Small intestine (tissue), 7 donors: Measurements from ENCODE around the gene NEMF. TPM values are rescaled to one million over a fixed set of nuclear protein-coding genes. Genes with fewer than 3 reads are reported as not detected.
"Not testable (repeated sequence)": the region's sequence is repeated elsewhere in the genome, so short reads cannot be mapped to it uniquely, and the experiment has no call there.

Experiments
- DNase-seq, 2 donors: peaks; one replicate each; pipeline versions ENCODE4 v3.0.0 to v3.0.0-alpha.2; 2013
- FAIRE-seq: peaks from 2 replicates; lab custom pipeline; 2012; peaks lifted over from hg19 to GRCh38; lab: Jason Lieb, UNC
- H3K27ac ChIP-seq, 3 donors: one replicate each; pipeline ENCODE4 v1.5.1; 2013; ENCODE audit warnings: low read length in 2 of 3, mild to moderate bottlenecking in 2 of 3, control low read depth in 1 of 3, inconsistent platforms in 1 of 3, low read depth in 1 of 3, moderate library complexity in 1 of 3
- H3K27me3 ChIP-seq, 3 donors: one replicate each; pipeline ENCODE4 v1.6.1; 2013; ENCODE audit warnings: low read length in 3 of 3, inconsistent platforms in 1 of 3; ENCODE audit not compliant: control insufficient read depth in 3 of 3, insufficient read depth in 3 of 3
- H3K36me3 ChIP-seq, 3 donors: one replicate each; pipeline ENCODE4 v1.6.1; 2013; ENCODE audit warnings: low read length in 3 of 3, inconsistent platforms in 1 of 3, low read depth in 1 of 3, mild to moderate bottlenecking in 1 of 3, moderate library complexity in 1 of 3; ENCODE audit not compliant: control insufficient read depth in 3 of 3, insufficient read depth in 2 of 3
- H3K4me1 ChIP-seq, 3 donors: one replicate each; pipeline ENCODE4 v1.6.1; 2013; ENCODE audit warnings: low read length in 2 of 3, inconsistent platforms in 1 of 3, low read depth in 1 of 3, mild to moderate bottlenecking in 1 of 3, moderate library complexity in 1 of 3; ENCODE audit not compliant: control insufficient read depth in 3 of 3, insufficient read depth in 2 of 3
- H3K4me3 ChIP-seq, 3 donors: one replicate each; pipeline ENCODE4 v1.5.1; 2013; ENCODE audit warnings: low read length in 3 of 3, control low read depth in 1 of 3, inconsistent platforms in 1 of 3, low read depth in 1 of 3, mild to moderate bottlenecking in 1 of 3, moderate library complexity in 1 of 3
- H3K9me3 ChIP-seq, 2 donors: one replicate each; pipeline ENCODE4 v1.6.1; 2013; ENCODE audit warnings: low read depth in 1 of 2, low read length in 1 of 2; ENCODE audit not compliant: control insufficient read depth in 2 of 2, insufficient read depth in 1 of 2
- WGBS, 3 donors: extraction: QIAGEN DNeasy Blood & Tissue Kit; methylation state at CpG; one replicate each; pipeline ENCODE4 v1.1.7; 2013; 5-methylcytosine and 5-hydroxymethylcytosine counted together
- polyA plus RNA-seq, 4 donors: library from polyadenylated mRNA; stranded (reverse) in 3 of 4; unstranded in 1 of 4; fragments of 200-250 nt in 3 of 4; fragments of 120-200 nt in 1 of 4; gene quantifications; one replicate each; pipeline versions ENCODE4 v1.2.1 to v1.2.3, GENCODE V29; 2013
- donor health status: healthy with polysubstance abuse.
- donor health status: control.
- donor health status: control.
- donor health status: Bipolar disorder and iron deficiency.
- donor health status: healthy.

NEMF gene
- polyA plus RNA-seq, 4 donors = 19.6 to 43.8 (median 31.3) TPM

- peaks cover 0 to 6% (median 0%) of the 10 kb centered on the region in 3 donors for H3K36me3 ChIP-seq
- H3K4me3 ChIP-seq = peak overlapping the region; percentile 19 to 54 (median 34)
- no peak for DNase-seq
- H3K4me1 ChIP-seq = peaks cover 0 to 12% (median 0%) of the 10 kb centered on the region in 3 donors
- no peak for FAIRE-seq
- peak overlapping the region in 2 of 3 donors; percentile 24 to 100 for H3K27ac ChIP-seq
- no peaks in the 10 kb centered on the region for H3K27me3 ChIP-seq
- WGBS, 3 donors = 2 to 24% (median 8%) methylated on average over 4 of the region's 4 CpGs
- no peaks in the 10 kb centered on the region for H3K9me3 ChIP-seq
These were observed 42.9 kb upstream of the NEMF start for GRCh38 chr14:49895480-49895879.

GRCh38 chr14:49894214-49895107 lies 41.9 kb upstream of the NEMF start:
- peak overlapping the region; percentile 100 for H3K27ac ChIP-seq
- not testable (repeated sequence) for H3K27me3 ChIP-seq, FAIRE-seq, H3K9me3 ChIP-seq, H3K36me3 ChIP-seq
- H3K4me1 ChIP-seq = peaks cover 0 to 12% (median 0%) of the 10 kb centered on the region in 3 donors
- 1 to 3% (median 1%) methylated on average over 8 of the region's 8 CpGs for WGBS, 3 donors
- H3K4me3 ChIP-seq = peak overlapping the region; percentile 91 to 100 (median 95)
- DNase-seq = peak in 1 of 2 donors; percentile 12

GRCh38 chr14:49893309-49894213 lies 41.0 kb upstream of the NEMF start:
- no peak for FAIRE-seq
- DNase-seq = peak; percentile 52 to 86
- H3K4me1 ChIP-seq = peaks cover 0 to 11% (median 0%) of the 10 kb centered on the region in 3 donors
- H3K27ac ChIP-seq = peak overlapping the region; percentile 100
- no peaks in the 10 kb centered on the region for H3K9me3 ChIP-seq
- WGBS, 3 donors = 0 to 1% (median 0%) methylated on average over 77 to 85 of the region's 85 CpGs
- H3K4me3 ChIP-seq = peak overlapping the region; percentile 91 to 100 (median 95)
- peaks cover 0 to 6% (median 0%) of the 10 kb centered on the region in 3 donors for H3K36me3 ChIP-seq
- H3K27me3 ChIP-seq = no peaks in the 10 kb centered on the region

- peaks cover 0 to 6% (median 0%) of the 10 kb centered on the region in 3 donors for H3K36me3 ChIP-seq
- H3K9me3 ChIP-seq = no peaks in the 10 kb centered on the region
- peak within 1 kb of the TSS; percentile 91 to 100 (median 95) for H3K4me3 ChIP-seq
- DNase-seq (peak; percentile 98 to 99), FAIRE-seq (no peak)
- H3K27ac ChIP-seq = peak within 1 kb of the TSS; percentile 100
- H3K4me1 ChIP-seq = peaks cover 0 to 5% (median 0%) of the 10 kb centered on the region in 3 donors
- 0 to 1% (median 1%) methylated on average over 44 to 66 of the region's 66 CpGs for WGBS, 3 donors
- H3K27me3 ChIP-seq = no peaks in the 10 kb centered on the region
These were observed 40.2 kb upstream of the NEMF start, which contains the start of gene ARF6 for GRCh38 chr14:49892636-49893308. Gene ARF6, plus strand, starts transcription at chr14:49893082. Its CDS starts 655 bp downstream, at chr14:49893737.

GRCh38 chr14:49892301-49892635 lies 39.7 kb upstream of the NEMF start:
- H3K4me1 ChIP-seq = peaks cover 0 to 5% (median 0%) of the 10 kb centered on the region in 3 donors
- no peaks in the 10 kb centered on the region for H3K27me3 ChIP-seq
- H3K27ac ChIP-seq = peak overlapping the region; percentile 100
- peaks cover 0 to 6% (median 0%) of the 10 kb centered on the region in 3 donors for H3K36me3 ChIP-seq
- WGBS, 3 donors = 0 to 1% (median 0%) methylated on average over 12 of the region's 12 CpGs
- DNase-seq (peak in 1 of 2 donors; percentile 76), FAIRE-seq (no peak)
- peak overlapping the region; percentile 53 to 95 (median 91) for H3K4me3 ChIP-seq
- H3K9me3 ChIP-seq = no peaks in the 10 kb centered on the region

DNA sequence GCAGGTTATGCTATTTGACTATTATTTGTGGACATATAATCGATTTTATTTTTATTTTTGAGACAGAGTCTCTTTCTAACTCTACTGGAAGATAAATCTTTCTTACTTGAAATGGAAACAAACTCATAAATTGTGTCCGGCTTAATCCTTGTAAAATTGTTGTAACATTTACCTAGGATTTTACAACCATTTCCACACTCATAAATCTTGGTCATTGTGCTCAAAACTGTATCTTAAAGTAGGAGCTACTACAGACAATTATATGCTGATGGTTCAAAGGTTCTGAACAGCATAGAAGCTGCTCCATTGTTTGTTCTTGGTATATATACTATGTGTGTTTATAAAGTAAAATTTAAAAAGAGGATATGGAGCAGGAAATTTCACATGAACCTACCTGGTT lies 35.7 kb upstream of the NEMF start:
- DNase-seq (peak in 1 of 2 donors; percentile 57), FAIRE-seq (no peak)
- Histone ChIP-seq H3K27ac (peak overlapping the region in 1 of 3 donors; percentile 49), H3K9me3 (no peaks in the 10 kb centered on the region), H3K4me3 (no peak overlapping the region), H3K4me1 (peaks cover 0 to 5% (median 0%) of the 10 kb centered on the region in 3 donors), H3K36me3 (no peaks in the 10 kb centered on the region), H3K27me3 (no peaks in the 10 kb centered on the region)
- 54 to 77% (median 65%) methylated on average over 2 of the region's 2 CpGs for WGBS, 3 donors

DNA sequence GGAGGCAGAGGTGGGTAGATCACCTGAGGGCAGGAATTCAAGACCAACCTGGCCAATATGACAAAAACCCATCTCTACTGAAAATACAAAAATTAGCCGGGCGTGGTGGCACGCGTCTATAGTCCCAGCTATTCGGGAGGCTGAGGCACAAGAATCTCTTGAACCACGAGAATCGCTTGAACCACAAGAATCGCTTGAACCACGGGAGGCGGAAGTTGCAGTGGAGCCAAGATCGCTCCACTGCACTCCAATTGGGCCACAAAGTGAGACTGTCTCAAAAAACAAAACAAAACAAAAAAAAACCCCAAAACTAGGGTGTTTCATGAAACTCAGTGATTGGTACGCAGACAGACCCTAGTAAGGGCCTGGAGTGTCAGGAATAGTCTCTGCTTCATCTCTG lies 33.9 kb upstream of the NEMF start:
- no peaks in the 10 kb centered on the region for H3K36me3 ChIP-seq
- 82 to 90% (median 86%) methylated on average over 12 of the region's 12 CpGs for WGBS, 3 donors
- H3K27me3 ChIP-seq = no peaks in the 10 kb centered on the region
- H3K4me3 ChIP-seq = no peak overlapping the region
- no peak for FAIRE-seq
- H3K27ac ChIP-seq = no peak overlapping the region
- DNase-seq = no peak
- no peaks in the 10 kb centered on the region for H3K9me3 ChIP-seq
- H3K4me1 ChIP-seq = peaks cover 0 to 9% (median 0%) of the 10 kb centered on the region in 3 donors
